Neural cell (in vitro differentiated cells): ENCODE data around the gene PIGO. TPM values are rescaled to one million over a fixed set of nuclear protein-coding genes. Genes with fewer than 3 reads are reported as not detected.

ENCODE experiments used
- H2AFZ ChIP-seq: fragments of 200-600, 300-800 bp; sonication (generic), shearing (Covaris generic); 2 replicates; pipeline ENCODE4 v1.6.0; 2014; ENCODE audit warnings: low read depth, mild to moderate bottlenecking, antibody characterized with exemption, low read length, moderate library complexity
- H3F3A ChIP-seq: fragments of 200-600 bp; shearing (Covaris generic); 2 replicates; pipeline ENCODE4 v1.6.1; 2016; ENCODE audit warnings: mild to moderate bottlenecking, moderate library complexity, mixed read lengths, antibody characterized with exemption, low read length; ENCODE audit not compliant: insufficient read depth, poor library complexity, severe bottlenecking
- H3K27ac ChIP-seq: fragments of 200-600, 300-800 bp; sonication (generic), shearing (Covaris generic); 2 replicates; pipeline ENCODE4 v1.5.1; 2014; ENCODE audit warnings: mild to moderate bottlenecking, low read length, moderate library complexity
- H3K27me3 ChIP-seq: fragments of 300-800, 200-600 bp; sonication (generic), shearing (Covaris generic); 2 replicates; pipeline ENCODE4 v1.6.0; 2014; ENCODE audit warnings: mild to moderate bottlenecking, low read depth, low read length, moderate library complexity; ENCODE audit not compliant: insufficient read depth
- H3K36me3 ChIP-seq: fragments of 300-800, 200-600 bp; sonication (generic), shearing (Covaris generic); 2 replicates; pipeline ENCODE4 v1.5.1; 2014; ENCODE audit warnings: mild to moderate bottlenecking, antibody characterized with exemption, low read length, moderate library complexity; ENCODE audit not compliant: insufficient read depth
- H3K4me2 ChIP-seq: fragments of 300-800, 200-600 bp; sonication (generic), shearing (Covaris generic); 2 replicates; pipeline ENCODE4 v1.6.0; 2014; ENCODE audit warnings: mild to moderate bottlenecking, low read length
- H3K4me3 ChIP-seq: fragments of 300-800, 200-600 bp; sonication (generic), shearing (Covaris generic); 2 replicates; pipeline ENCODE4 v1.5.1; 2014; ENCODE audit warnings: mild to moderate bottlenecking, low read length, moderate library complexity
- H3K79me2 ChIP-seq: fragments of 200-600 bp; shearing (Covaris generic); replicated peaks from 2 replicates; pipeline ENCODE4 v1.6.0; 2014; ENCODE audit warnings: mild to moderate bottlenecking, low read length, moderate library complexity; ENCODE audit not compliant: insufficient read depth
- H3K9ac ChIP-seq: fragments of 300-800, 200-600 bp; sonication (generic), shearing (Covaris generic); 2 replicates; pipeline ENCODE4 v1.6.1; 2016; ENCODE audit warnings: mild to moderate bottlenecking, low read length, mixed read lengths
- H3K9me2 ChIP-seq: fragments of 200-600 bp; shearing (Covaris generic); 2 replicates; pipeline ENCODE4 v1.6.1; 2016; ENCODE audit warnings: mild to moderate bottlenecking, low read length, mixed read lengths; ENCODE audit not compliant: insufficient read depth
- H3K9me3 ChIP-seq: fragments of 200-600, 300-800 bp; sonication (generic), shearing (Covaris generic); 2 replicates; pipeline ENCODE4 v1.6.1; 2016; ENCODE audit warnings: mild to moderate bottlenecking, mixed run types, low read length, moderate library complexity, mixed read lengths
- H4K20me1 ChIP-seq: fragments of 200-600 bp; shearing (Covaris generic); 2 replicates; pipeline ENCODE4 v1.6.1; 2016; ENCODE audit warnings: mild to moderate bottlenecking, mixed run types; ENCODE audit not compliant: insufficient read depth
- EP300 ChIP-seq: fragments of 450-650 bp; conservative IDR thresholded peaks from 2 replicates; pipeline ENCODE4 v1.6.1; 2014; ENCODE audit warnings: antibody characterized with exemption, mild to moderate bottlenecking, moderate library complexity; ENCODE audit not compliant: poor library complexity, severe bottlenecking
- EZH2 ChIP-seq: fragments of 200-600, 300-800 bp; shearing (Covaris generic), sonication (generic); IDR thresholded peaks from 2 replicates; pipeline ENCODE4 v1.6.1; 2014; ENCODE audit warnings: antibody characterized with exemption, low read length, borderline replicate concordance, mild to moderate bottlenecking; ENCODE audit not compliant: insufficient read depth, poor library complexity, severe bottlenecking
- MXI1 ChIP-seq: fragments of 450-650 bp; conservative IDR thresholded peaks from 2 replicates; pipeline ENCODE4 v1.6.1; 2014; ENCODE audit warnings: antibody characterized with exemption, mild to moderate bottlenecking; ENCODE audit not compliant: poor library complexity, severe bottlenecking
- POLR2AphosphoS5 ChIP-seq: IDR thresholded peaks from 2 replicates; pipeline ENCODE4 v1.6.1; 2012
- RAD21 ChIP-seq: fragments of 450-650 bp; conservative IDR thresholded peaks from 2 replicates; pipeline ENCODE4 v1.6.1; 2014; ENCODE audit warnings: antibody characterized with exemption, mild to moderate bottlenecking, moderate library complexity
- SMC3 ChIP-seq: fragments of 450-650 bp; conservative IDR thresholded peaks from 2 replicates; pipeline ENCODE4 v1.6.1; 2014; ENCODE audit warnings: antibody characterized with exemption, mild to moderate bottlenecking, moderate library complexity; ENCODE audit not compliant: poor library complexity
- TAF1 ChIP-seq: IDR thresholded peaks from 2 replicates; pipeline ENCODE4 v1.6.1; 2012; ENCODE audit warnings: low read depth
- polyA plus RNA-seq: library from polyadenylated mRNA; depleted of rRNA; stranded (reverse); fragments of >200 nt; gene quantifications from 2 replicates; pipeline ENCODE4 v1.2.3, GENCODE V29; 2014
- TF ChIP-seq, protein P1 (sequence below): IDR thresholded peaks from 2 replicates; pipeline ENCODE4 v1.6.1; 2012; ENCODE audit warnings: borderline replicate concordance
- TF ChIP-seq, protein P2 (sequence below): fragments of 450-650 bp; IDR thresholded peaks from 2 replicates; pipeline ENCODE4 v1.5.1; 2014; ENCODE audit warnings: antibody characterized with exemption, mild to moderate bottlenecking, moderate library complexity; ENCODE audit not compliant: poor library complexity, severe bottlenecking

PIGO gene
- polyA plus RNA-seq, 1 donor from 2014 or later, result 8.5 TPM

DNA sequence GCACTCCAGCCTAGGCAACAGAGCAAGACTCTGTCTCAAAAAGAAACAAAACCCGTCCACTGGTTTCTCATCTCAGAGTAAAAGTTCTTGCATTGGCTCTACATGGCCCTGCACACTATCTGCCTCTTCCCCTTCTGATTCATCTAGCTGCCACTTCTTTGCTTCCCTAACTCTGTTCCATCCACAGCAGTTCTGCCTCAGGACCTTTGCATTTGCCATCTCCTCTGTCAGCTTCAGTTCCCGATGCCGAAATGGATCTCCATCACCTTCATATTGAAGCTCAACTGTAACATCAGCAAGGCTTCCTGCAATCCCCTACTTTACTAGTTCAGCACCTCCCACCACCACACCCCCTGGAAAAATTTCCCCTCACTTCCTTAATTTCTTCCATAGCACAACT is 1.2 kb upstream of the PIGO start:
- H3K79me2 ChIP-seq, result peaks cover 10% of the 10 kb centered on the region
- H3K9me2 ChIP-seq, result no peaks in the 10 kb centered on the region
- H3K9ac ChIP-seq, result no peak overlapping the region
- no peaks in the 10 kb centered on the region for H4K20me1 ChIP-seq
- no peak for TF ChIP-seq EZH2
- TF ChIP-seq, protein P1, sequence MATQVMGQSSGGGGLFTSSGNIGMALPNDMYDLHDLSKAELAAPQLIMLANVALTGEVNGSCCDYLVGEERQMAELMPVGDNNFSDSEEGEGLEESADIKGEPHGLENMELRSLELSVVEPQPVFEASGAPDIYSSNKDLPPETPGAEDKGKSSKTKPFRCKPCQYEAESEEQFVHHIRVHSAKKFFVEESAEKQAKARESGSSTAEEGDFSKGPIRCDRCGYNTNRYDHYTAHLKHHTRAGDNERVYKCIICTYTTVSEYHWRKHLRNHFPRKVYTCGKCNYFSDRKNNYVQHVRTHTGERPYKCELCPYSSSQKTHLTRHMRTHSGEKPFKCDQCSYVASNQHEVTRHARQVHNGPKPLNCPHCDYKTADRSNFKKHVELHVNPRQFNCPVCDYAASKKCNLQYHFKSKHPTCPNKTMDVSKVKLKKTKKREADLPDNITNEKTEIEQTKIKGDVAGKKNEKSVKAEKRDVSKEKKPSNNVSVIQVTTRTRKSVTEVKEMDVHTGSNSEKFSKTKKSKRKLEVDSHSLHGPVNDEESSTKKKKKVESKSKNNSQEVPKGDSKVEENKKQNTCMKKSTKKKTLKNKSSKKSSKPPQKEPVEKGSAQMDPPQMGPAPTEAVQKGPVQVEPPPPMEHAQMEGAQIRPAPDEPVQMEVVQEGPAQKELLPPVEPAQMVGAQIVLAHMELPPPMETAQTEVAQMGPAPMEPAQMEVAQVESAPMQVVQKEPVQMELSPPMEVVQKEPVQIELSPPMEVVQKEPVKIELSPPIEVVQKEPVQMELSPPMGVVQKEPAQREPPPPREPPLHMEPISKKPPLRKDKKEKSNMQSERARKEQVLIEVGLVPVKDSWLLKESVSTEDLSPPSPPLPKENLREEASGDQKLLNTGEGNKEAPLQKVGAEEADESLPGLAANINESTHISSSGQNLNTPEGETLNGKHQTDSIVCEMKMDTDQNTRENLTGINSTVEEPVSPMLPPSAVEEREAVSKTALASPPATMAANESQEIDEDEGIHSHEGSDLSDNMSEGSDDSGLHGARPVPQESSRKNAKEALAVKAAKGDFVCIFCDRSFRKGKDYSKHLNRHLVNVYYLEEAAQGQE, result no peak
- TF ChIP-seq, protein P2, sequence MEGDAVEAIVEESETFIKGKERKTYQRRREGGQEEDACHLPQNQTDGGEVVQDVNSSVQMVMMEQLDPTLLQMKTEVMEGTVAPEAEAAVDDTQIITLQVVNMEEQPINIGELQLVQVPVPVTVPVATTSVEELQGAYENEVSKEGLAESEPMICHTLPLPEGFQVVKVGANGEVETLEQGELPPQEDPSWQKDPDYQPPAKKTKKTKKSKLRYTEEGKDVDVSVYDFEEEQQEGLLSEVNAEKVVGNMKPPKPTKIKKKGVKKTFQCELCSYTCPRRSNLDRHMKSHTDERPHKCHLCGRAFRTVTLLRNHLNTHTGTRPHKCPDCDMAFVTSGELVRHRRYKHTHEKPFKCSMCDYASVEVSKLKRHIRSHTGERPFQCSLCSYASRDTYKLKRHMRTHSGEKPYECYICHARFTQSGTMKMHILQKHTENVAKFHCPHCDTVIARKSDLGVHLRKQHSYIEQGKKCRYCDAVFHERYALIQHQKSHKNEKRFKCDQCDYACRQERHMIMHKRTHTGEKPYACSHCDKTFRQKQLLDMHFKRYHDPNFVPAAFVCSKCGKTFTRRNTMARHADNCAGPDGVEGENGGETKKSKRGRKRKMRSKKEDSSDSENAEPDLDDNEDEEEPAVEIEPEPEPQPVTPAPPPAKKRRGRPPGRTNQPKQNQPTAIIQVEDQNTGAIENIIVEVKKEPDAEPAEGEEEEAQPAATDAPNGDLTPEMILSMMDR, result no peak
- TF ChIP-seq MXI1, result no peak
- TF ChIP-seq POLR2AphosphoS5, result no peak
- TF ChIP-seq SMC3, result no peak
- TF ChIP-seq EP300, result no peak
- TF ChIP-seq TAF1, result no peak
- TF ChIP-seq RAD21, result no peak
- H3K36me3 ChIP-seq, result no peaks in the 10 kb centered on the region
- H3F3A ChIP-seq, result no peaks in the 10 kb centered on the region
- no peak overlapping the region for H3K4me3 ChIP-seq
- H2AFZ ChIP-seq, result no peak overlapping the region
- H3K27me3 ChIP-seq, result no peaks in the 10 kb centered on the region
- H3K27ac ChIP-seq, result no peak overlapping the region
- no peaks in the 10 kb centered on the region for H3K9me3 ChIP-seq
- H3K4me2 ChIP-seq, result no peak overlapping the region

GRCh38 chr9:35091536-35091935 is 4.9 kb downstream of the PIGO start:
- H3F3A ChIP-seq, result no peaks in the 10 kb centered on the region
- no peaks in the 10 kb centered on the region for H4K20me1 ChIP-seq
- H3K27me3 ChIP-seq, result no peaks in the 10 kb centered on the region
- H3K9ac ChIP-seq, result no peak overlapping the region
- TF ChIP-seq, protein P2, result no peak
- TF ChIP-seq RAD21 (no peak), EZH2 (no peak), TAF1 (no peak), POLR2AphosphoS5 (no peak), EP300 (no peak), MXI1 (no peak), SMC3 (no peak)
- TF ChIP-seq, protein P1, result no peak
- no peak overlapping the region for H3K4me3 ChIP-seq
- no peak overlapping the region for H3K27ac ChIP-seq
- H3K9me2 ChIP-seq, result no peaks in the 10 kb centered on the region
- H3K4me2 ChIP-seq, result no peak overlapping the region
- no peaks in the 10 kb centered on the region for H3K79me2 ChIP-seq
- no peaks in the 10 kb centered on the region for H3K9me3 ChIP-seq
- no peaks in the 10 kb centered on the region for H3K36me3 ChIP-seq
- H2AFZ ChIP-seq, result no peak overlapping the region
